NK-92 treated with Interleukin-12 subunit alpha and Interleukin-12 subunit beta, amount 100 ng/mL, for 24 hours (cell line): ENCODE measurements around the gene LLGL2.
"Not testable (repeated sequence)": the region's sequence is repeated elsewhere in the genome, so short reads cannot be mapped to it uniquely, and the experiment has no call there.

ENCODE experiments used
- DNase-seq: peaks from one replicate; lab custom pipeline; 2025; lab: John Stamatoyannopoulos, UW

LLGL2 gene

GRCh38 chr17:75524970-75525805 lies at the start of gene LLGL2:
TSS of gene LLGL2 (plus strand) at chr17:75525697. CDS start at chr17:75543427, 17,730 bp downstream.
- DNase-seq = no peak

GRCh38 chr17:75475851-75476250 lies 49.6 kb upstream of the LLGL2 start:
- no peak for DNase-seq

- DNase-seq = no peak
These were observed 49.2 kb upstream of the LLGL2 start for GRCh38 chr17:75476271-75476671.

GRCh38 chr17:75476752-75477489 lies 48.6 kb upstream of the LLGL2 start:
- DNase-seq = no peak

GRCh38 chr17:75477490-75477862 lies 48.0 kb upstream of the LLGL2 start:
- not testable (repeated sequence) for DNase-seq

GRCh38 chr17:75478508-75478907 lies 47.0 kb upstream of the LLGL2 start:
- DNase-seq = no peak

GRCh38 chr17:75480281-75480680 lies 45.2 kb upstream of the LLGL2 start:
- no peak for DNase-seq

GRCh38 chr17:75481194-75482068 lies 44.1 kb upstream of the LLGL2 start:
- DNase-seq = no peak

- DNase-seq = no peak
These were observed 43.2 kb upstream of the LLGL2 start for GRCh38 chr17:75482098-75482942.

- DNase-seq = no peak
These were observed 39.8 kb upstream of the LLGL2 start for GRCh38 chr17:75485688-75486087.

- no peak for DNase-seq
These were observed 39.3 kb upstream of the LLGL2 start for GRCh38 chr17:75486151-75486550.

- DNase-seq = no peak
These were observed 38.5 kb upstream of the LLGL2 start for GRCh38 chr17:75486951-75487350.

GRCh38 chr17:75487351-75488070 lies 38.0 kb upstream of the LLGL2 start:
- no peak for DNase-seq

GRCh38 chr17:75488693-75489510 lies 36.6 kb upstream of the LLGL2 start:
- no peak for DNase-seq

GRCh38 chr17:75489511-75489955 lies 36.0 kb upstream of the LLGL2 start:
- DNase-seq = no peak

GRCh38 chr17:75490173-75490743 lies 35.2 kb upstream of the LLGL2 start:
- DNase-seq = no peak

GRCh38 chr17:75490953-75491649 lies 34.4 kb upstream of the LLGL2 start:
- no peak for DNase-seq

- DNase-seq = no peak
These were observed 33.8 kb upstream of the LLGL2 start for GRCh38 chr17:75491680-75492079.
